Measurements from ENCODE around the gene CCNL1.

The CCNL1 gene

GRCh38 chr3:157145606-157146322 lies 14.2 kb downstream of the CCNL1 start:
- DNase-seq = peak in 1 of 5 experiments; percentile 38

GRCh38 chr3:157142315-157142714 lies 17.6 kb downstream of the CCNL1 start:
- no peak for DNase-seq

- no peak for DNase-seq
These were observed 19.9 kb downstream of the CCNL1 start for GRCh38 chr3:157139938-157140534.

- peak in 1 of 5 experiments; percentile 28 for DNase-seq
These were observed 23.1 kb downstream of the CCNL1 start for GRCh38 chr3:157136647-157137387.

GRCh38 chr3:157135671-157136396 lies 24.1 kb downstream of the CCNL1 start:
- no peak for DNase-seq

GRCh38 chr3:157134620-157135191 lies 25.2 kb downstream of the CCNL1 start:
- DNase-seq = peak in 1 of 5 experiments; percentile 94

- no peak for DNase-seq
These were observed 26.3 kb downstream of the CCNL1 start for GRCh38 chr3:157133434-157134320.

GRCh38 chr3:157132936-157133335 lies 27.0 kb downstream of the CCNL1 start:
- DNase-seq = no peak

GRCh38 chr3:157132341-157132740 lies 27.6 kb downstream of the CCNL1 start:
- peak in 1 of 5 experiments; percentile 44 for DNase-seq

- no peak for DNase-seq
These were observed 28.1 kb downstream of the CCNL1 start for GRCh38 chr3:157131861-157132260.

- peak in 4 of 5 experiments; percentile 47 to 91 (median 76) for DNase-seq
These were observed 29.3 kb downstream of the CCNL1 start for GRCh38 chr3:157130467-157131251.

- DNase-seq = peak in 1 of 5 experiments; percentile 46
These were observed 30.0 kb downstream of the CCNL1 start for GRCh38 chr3:157129803-157130466.

- DNase-seq = peak in 2 of 5 experiments; percentile 67 to 88
These were observed 30.9 kb downstream of the CCNL1 start for GRCh38 chr3:157128771-157129681.

- DNase-seq = peak in 4 of 5 experiments; percentile 36 to 84 (median 50)
These were observed 31.8 kb downstream of the CCNL1 start for GRCh38 chr3:157127831-157128767.

- no peak for DNase-seq
These were observed 32.7 kb downstream of the CCNL1 start for GRCh38 chr3:157127268-157127667.

GRCh38 chr3:157126365-157126764 lies 33.6 kb downstream of the CCNL1 start:
- no peak for DNase-seq

- DNase-seq = no peak
These were observed 34.8 kb downstream of the CCNL1 start for GRCh38 chr3:157125101-157125500.

- no peak for DNase-seq
These were observed 36.3 kb downstream of the CCNL1 start for GRCh38 chr3:157123621-157124020.
